SK-N-MC (cell line): ENCODE measurements around the gene PRMT7.

Experiments used
- EZH2 ChIP-seq: fragments of 200-600 bp; sonication (generic); IDR thresholded peaks from one replicate; pipeline ENCODE4 v1.6.1; 2017; ENCODE audit warnings: antibody characterized with exemption
- FOXP2 ChIP-seq: optimal IDR thresholded peaks from 2 replicates; pipeline ENCODE3; 2011; ENCODE audit warnings: mild to moderate bottlenecking, moderate library complexity; ENCODE audit not compliant: insufficient read depth; ENCODE audit errors: extremely low read length, control extremely low read depth
- POLR2AphosphoS5 ChIP-seq: IDR thresholded peaks from 2 replicates; pipeline ENCODE4 v1.6.1; 2012; ENCODE audit warnings: mild to moderate bottlenecking, low read depth, low read length, borderline replicate concordance

DNA sequence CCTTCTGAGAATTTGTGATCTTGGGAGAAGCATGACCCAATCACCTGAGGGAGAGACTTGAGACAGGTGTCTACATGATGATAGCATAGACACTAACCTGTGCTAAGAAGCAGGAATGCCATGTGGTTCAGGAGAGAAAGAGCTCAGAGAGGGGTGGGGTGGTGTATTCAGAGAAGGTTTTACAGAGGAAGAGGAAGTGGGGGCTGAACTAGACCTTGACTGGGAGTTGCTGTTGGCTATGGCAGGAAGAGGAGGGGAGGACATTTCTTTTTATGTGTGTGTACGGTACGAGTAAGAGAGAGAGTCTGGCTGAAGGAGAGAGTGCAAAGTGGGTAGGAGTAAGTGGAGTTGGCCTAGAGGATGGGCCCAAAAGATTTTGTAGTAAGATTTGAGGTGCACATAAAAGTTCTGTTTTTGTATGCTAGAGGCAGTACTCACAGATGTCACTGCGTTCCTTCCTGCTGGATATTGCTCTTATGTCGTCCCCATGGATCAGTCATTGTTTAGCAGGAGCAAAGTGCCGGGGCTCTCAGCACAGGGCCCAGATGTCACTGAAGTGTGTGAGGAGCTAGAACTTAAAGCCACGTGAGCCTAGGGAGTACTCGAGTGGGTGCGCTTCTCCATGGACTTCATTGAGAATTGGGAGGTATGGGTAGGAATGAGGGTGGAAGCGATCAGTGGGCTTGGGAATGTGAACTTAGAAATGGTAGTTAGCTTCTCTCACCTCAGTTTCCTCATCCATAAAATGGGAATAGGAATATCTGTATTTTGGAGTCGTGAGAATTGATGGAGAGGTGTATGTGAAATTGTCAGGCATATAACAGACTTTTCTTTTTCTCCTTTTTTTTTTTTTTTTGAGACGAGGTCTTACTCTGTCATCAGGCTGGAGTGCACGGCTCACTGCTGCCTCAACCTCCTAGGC, 24.4 kb upstream of the PRMT7 start:
- TF ChIP-seq POLR2AphosphoS5, result no peak
- no peak for TF ChIP-seq EZH2
- TF ChIP-seq FOXP2, result no peak
